ENCODE results near the gene USP3. TPM values are rescaled to one million over a fixed set of nuclear protein-coding genes. Genes with fewer than 3 reads are reported as not detected.
A peak's percentile ranks its signal among the peaks of the same experiment; 100 is the strongest.

Gene USP3
- total and polyA plus RNA-seq, 2 of the 13 experiments (the other 11 are each of a cell fraction or from before 2014, with no cell fraction given), result 14.3 to 61.2 TPM

- peak; percentile 71 for TF ChIP-seq ZNF687 (CRISPR knock-in tag; IDR thresholded peaks at IDR 0.05)
- no peak for TF ChIP-seq NR2F6 (IDR thresholded peaks at IDR 0.05)
- 0 out of 2 replicates have a peak, but pooled peaks have one; percentile 8 for TF ChIP-seq NR2F6 (CRISPR knock-in tag; IDR thresholded peaks at IDR 0.05)
- TF ChIP-seq MEIS1 (CRISPR knock-in tag; IDR thresholded peaks at IDR 0.05; ENCODE audit: borderline replicate concordance), result no peak
- TF ChIP-seq ZBTB14 (CRISPR knock-in tag; IDR thresholded peaks at IDR 0.05), result peak; percentile 26; the same call in 1 of the 2 replicates
- 0 out of 2 replicates have a peak, but pooled peaks have one; percentile 46 for TF ChIP-seq SALL2 (CRISPR knock-in tag; IDR thresholded peaks at IDR 0.05)
- no peak for TF ChIP-seq JDP2 (CRISPR knock-in tag; IDR thresholded peaks at IDR 0.05; ENCODE audit: borderline replicate concordance)
- TF ChIP-seq ZNF713 (CRISPR knock-in tag; IDR thresholded peaks at IDR 0.05), result 0 out of 2 replicates have a peak, but pooled peaks have one; percentile 49
- TF ChIP-seq ZNF75D (CRISPR knock-in tag; IDR thresholded peaks at IDR 0.05; ENCODE audit: borderline replicate concordance), result no peak
- peak in 1 of 2 experiments; percentile 66; a peak in 1 of 4 replicates for TF ChIP-seq HMGXB4 (CRISPR knock-in tag; IDR thresholded peaks at IDR 0.05; ENCODE audit: borderline replicate concordance in 1 of 2, low read depth in 1 of 2)
- TF ChIP-seq ZNF761 (CRISPR knock-in tag; conservative IDR thresholded peaks at IDR 0.05), result no peak
- 0 out of 2 replicates have a peak, but pooled peaks have one; percentile 40 for TF ChIP-seq ZNF619 (CRISPR knock-in tag; IDR thresholded peaks at IDR 0.05)
- TF ChIP-seq HDAC2 (CRISPR knock-in tag; IDR thresholded peaks at IDR 0.05), result 0 out of 2 replicates have a peak, but pooled peaks have one; percentile 12
- no peak for TF ChIP-seq ZNF30 (CRISPR knock-in tag; IDR thresholded peaks at IDR 0.05)
- TF ChIP-seq MED13 (CRISPR knock-in tag; IDR thresholded peaks at IDR 0.05), result no peak
- TF ChIP-seq HNRNPLL (IDR thresholded peaks at IDR 0.05; ENCODE audit: low read depth, low read length, poor library complexity, severe bottlenecking), result peak; percentile 46
- 0 out of 2 replicates have a peak, but pooled peaks have one; percentile 24 for TF ChIP-seq ZNF225 (CRISPR knock-in tag; IDR thresholded peaks at IDR 0.05)
These were observed 43.0 kb upstream of the USP3 start (continued) for GRCh38 chr15:63461230-63461985.

All from HepG2 (cell line).